ENCODE data around the gene NAA15. TPM values are rescaled to one million over a fixed set of nuclear protein-coding genes. Genes with fewer than 3 reads are reported as not detected.

NAA15 gene
- total RNA-seq, 4 donors from 2014 or later: 23.9 to 34.1 (median 32.2) TPM

- no peak for ATAC-seq
- Histone ChIP-seq H3K36me3 (peaks cover 0 to 72% of the 10 kb centered on the region in 2 donors), H3K9me3 (no peaks in the 10 kb centered on the region), H3K27me3 (no peaks in the 10 kb centered on the region), H3K27ac (no peak overlapping the region), H3K4me3 (no peak overlapping the region), H3K4me1 (peaks cover 0 to 18% (median 4%) of the 10 kb centered on the region in 3 donors)
- 22 to 33% methylated on average over 1 of the region's 1 CpG for WGBS, 2 donors (ENCODE audit: low coverage in 1 of 2)
- TF ChIP-seq POLR2AphosphoS5 (IDR thresholded peaks at IDR 0.05): no peak
- no peak for TF ChIP-seq POLR2A (IDR thresholded peaks at IDR 0.05)
- TF ChIP-seq CTCF (IDR thresholded peaks at IDR 0.05): no peak
- no peak for TF ChIP-seq EP300 (IDR thresholded peaks at IDR 0.05)
Measured at GRCh38 chr4:139367421-139368090, 66.3 kb downstream of the NAA15 start.

DNA sequence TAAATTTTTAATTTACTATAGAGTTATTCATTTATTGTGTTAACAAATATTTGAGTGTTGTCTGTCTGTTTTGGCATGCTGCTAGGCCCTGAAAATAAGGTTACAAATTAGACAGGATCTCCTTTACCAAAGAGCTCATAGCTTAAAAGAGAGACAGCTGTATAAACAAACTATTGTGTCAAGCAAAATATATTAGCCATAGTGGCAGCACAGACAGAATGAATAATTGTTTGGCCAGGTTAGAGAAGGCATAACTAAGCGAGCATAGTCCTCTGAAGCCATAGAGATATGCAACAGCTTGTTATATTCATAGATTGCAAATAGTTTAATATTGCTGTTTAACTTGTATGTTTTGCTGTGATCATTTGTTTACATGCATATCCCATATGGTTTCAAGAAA is 67.7 kb downstream of the NAA15 start:
- no peak overlapping the region for H3K27ac ChIP-seq
- H3K9me3 ChIP-seq: no peaks in the 10 kb centered on the region
- H3K4me3 ChIP-seq: no peak overlapping the region
- peaks cover 0 to 18% (median 4%) of the 10 kb centered on the region in 3 donors for H3K4me1 ChIP-seq
- H3K27me3 ChIP-seq: no peaks in the 10 kb centered on the region
- TF ChIP-seq POLR2A (IDR thresholded peaks at IDR 0.05) (no peak), POLR2AphosphoS5 (IDR thresholded peaks at IDR 0.05) (no peak), EP300 (IDR thresholded peaks at IDR 0.05) (no peak), CTCF (IDR thresholded peaks at IDR 0.05) (no peak)
- 69 to 85% methylated on average over 1 of the region's 1 CpG for WGBS, 2 donors (ENCODE audit: low coverage in 1 of 2)
- peaks cover 0 to 73% of the 10 kb centered on the region in 2 donors for H3K36me3 ChIP-seq
- no peak for ATAC-seq

- H3K27ac ChIP-seq: no peak overlapping the region
- H3K27me3 ChIP-seq: no peaks in the 10 kb centered on the region
- ATAC-seq: no peak
- 75 to 83% methylated on average over 1 of the region's 1 CpG for WGBS, 2 donors (ENCODE audit: low coverage in 1 of 2)
- H3K9me3 ChIP-seq: no peaks in the 10 kb centered on the region
- no peak overlapping the region for H3K4me3 ChIP-seq
- TF ChIP-seq POLR2A (IDR thresholded peaks at IDR 0.05) (no peak), POLR2AphosphoS5 (IDR thresholded peaks at IDR 0.05) (no peak), CTCF (IDR thresholded peaks at IDR 0.05) (no peak), EP300 (IDR thresholded peaks at IDR 0.05) (no peak)
- H3K36me3 ChIP-seq: peaks cover 4 to 69% of the 10 kb centered on the region in 2 donors
- H3K4me1 ChIP-seq: no peaks in the 10 kb centered on the region
Measured at GRCh38 chr4:139374251-139374650, 72.9 kb downstream of the NAA15 start.

DNA sequence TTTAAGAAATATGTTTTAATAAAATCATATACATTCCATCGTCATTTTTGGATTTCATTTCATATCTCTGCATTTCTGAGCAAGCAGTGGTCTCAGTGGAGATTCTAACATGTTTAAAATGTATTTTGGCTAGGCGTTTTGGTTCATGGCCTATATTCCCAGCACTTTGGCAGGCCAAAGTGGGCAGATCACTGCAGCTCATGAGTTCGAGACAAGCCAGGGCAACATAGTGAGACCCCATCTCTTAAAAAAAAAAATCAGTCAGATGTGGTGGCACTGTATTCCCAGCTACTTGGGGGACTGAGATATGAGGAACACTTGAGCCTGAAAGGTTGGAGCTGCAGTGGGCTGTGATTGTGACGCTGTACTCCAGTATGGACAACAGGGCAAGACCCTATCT is 85.1 kb downstream of the NAA15 start:
- 87 to 94% methylated on average over 4 of the region's 4 CpGs for WGBS, 2 donors (ENCODE audit: low coverage in 1 of 2)
- Histone ChIP-seq H3K36me3 (peaks cover 0 to 67% of the 10 kb centered on the region in 2 donors), H3K27ac (no peak overlapping the region), H3K4me3 (no peak overlapping the region), H3K4me1 (no peaks in the 10 kb centered on the region), H3K9me3 (no peaks in the 10 kb centered on the region), H3K27me3 (no peaks in the 10 kb centered on the region)
- no peak for TF ChIP-seq POLR2A (IDR thresholded peaks at IDR 0.05)
- no peak for TF ChIP-seq EP300 (IDR thresholded peaks at IDR 0.05)
- TF ChIP-seq POLR2AphosphoS5 (IDR thresholded peaks at IDR 0.05): no peak
- no peak for TF ChIP-seq CTCF (IDR thresholded peaks at IDR 0.05)
- ATAC-seq: no peak

GRCh38 chr4:139389102-139389501 is 87.8 kb downstream of the NAA15 start:
- Histone ChIP-seq H3K4me3 (no peak overlapping the region), H3K4me1 (no peaks in the 10 kb centered on the region), H3K9me3 (no peaks in the 10 kb centered on the region), H3K27me3 (no peaks in the 10 kb centered on the region), H3K36me3 (peaks cover 0 to 77% of the 10 kb centered on the region in 2 donors), H3K27ac (no peak overlapping the region)
- no peak for ATAC-seq
- TF ChIP-seq EP300 (IDR thresholded peaks at IDR 0.05) (no peak), POLR2A (IDR thresholded peaks at IDR 0.05) (no peak), CTCF (IDR thresholded peaks at IDR 0.05) (no peak), POLR2AphosphoS5 (IDR thresholded peaks at IDR 0.05) (no peak)

All from gastroesophageal sphincter (tissue), 4 donors.